WTC11 (cell line): Measurements from ENCODE around the gene NMRK1. TPM values are rescaled to one million over a fixed set of nuclear protein-coding genes. Genes with fewer than 3 reads are reported as not detected.

ENCODE experiments used
- ATAC-seq: fragments of 200-7000 bp; cut with Tn5 transposase; 2 replicates; pipeline ENCODE4 v1.10.0; 2021; ENCODE audit warnings: mild to moderate bottlenecking, moderate library complexity
- CTCF ChIA-PET: fragments of 300-600 bp; sonication (Branson Sonifier 250); formaldehyde crosslinking; loops from one replicate; lab custom pipeline; 2021; ENCODE audit warnings: antibody characterized with exemption; lab: Charles Lee
- POLR2A ChIA-PET: fragments of 350-600 bp; sonication (Branson Sonifier 250); formaldehyde crosslinking; loops from one replicate; lab custom pipeline; 2021; ENCODE audit warnings: antibody characterized with exemption; lab: Charles Lee
- DNase-seq: peaks from one replicate; pipeline ENCODE4 v3.0.0; 2021; ENCODE audit warnings: low spot score
- H3K27ac Mint-ChIP-seq: 2 replicates; pipeline ENCODE4 v1.8.0; 2021; ENCODE audit warnings: mixed read lengths
- H3K27me3 Mint-ChIP-seq: 2 replicates; pipeline ENCODE4 v1.8.0; 2021; ENCODE audit warnings: low read depth, mild to moderate bottlenecking, moderate library complexity, mixed read lengths
- H3K36me3 Mint-ChIP-seq: 2 replicates; pipeline ENCODE4 v1.8.0; 2021; ENCODE audit warnings: mixed read lengths
- H3K4me1 Mint-ChIP-seq: 2 replicates; pipeline ENCODE4 v1.8.0; 2022; ENCODE audit warnings: mixed read lengths
- H3K4me3 Mint-ChIP-seq: 2 replicates; pipeline ENCODE4 v1.8.0; 2021; ENCODE audit warnings: mild to moderate bottlenecking, moderate library complexity, mixed read lengths
- H3K9me3 Mint-ChIP-seq: 2 replicates; pipeline ENCODE4 v1.8.0; 2021; ENCODE audit warnings: mixed read lengths
- CREM ChIP-seq: sonication (generic); formaldehyde crosslinking; IDR thresholded peaks from 2 replicates; pipeline ENCODE4 v1.8.1; 2022; ENCODE audit warnings: mild to moderate bottlenecking, missing genetic modification reagents, moderate library complexity
- FOXJ3 ChIP-seq: sonication (generic); formaldehyde crosslinking; IDR thresholded peaks from 2 replicates; pipeline ENCODE4 v1.9.0; 2021; ENCODE audit warnings: missing genetic modification reagents, mild to moderate bottlenecking, borderline replicate concordance
- NFYB ChIP-seq: sonication (generic); formaldehyde crosslinking; conservative IDR thresholded peaks from 2 replicates; pipeline ENCODE4 v1.8.0; 2022; ENCODE audit warnings: low read depth, missing genetic modification reagents
- TCF7 ChIP-seq: sonication (generic); formaldehyde crosslinking; IDR thresholded peaks from 2 replicates; pipeline ENCODE4 v1.8.0; 2022; ENCODE audit warnings: mild to moderate bottlenecking, low read depth, missing genetic modification reagents, moderate library complexity
- ZNF263 ChIP-seq: sonication (generic); formaldehyde crosslinking; IDR thresholded peaks from 2 replicates; pipeline ENCODE4 v1.8.1; 2022; ENCODE audit warnings: low read depth, mild to moderate bottlenecking, moderate library complexity, missing genetic modification reagents
- total RNA-seq: library from RNA; stranded (reverse); gene quantifications from 3 replicates; pipeline ENCODE4 v1.2.3, GENCODE V29; 2021
- TF ChIP-seq, protein P1 (sequence below): fragments of 250-450 bp; sonication (Bioruptor Pico); IDR thresholded peaks from 2 replicates; pipeline ENCODE4 v1.9.0; 2021; ENCODE audit warnings: moderate library complexity, mild to moderate bottlenecking, inconsistent platforms, borderline replicate concordance
- TF ChIP-seq, protein P2 (sequence below): sonication (generic); formaldehyde crosslinking; IDR thresholded peaks from 2 replicates; pipeline ENCODE4 v1.8.0; 2023; ENCODE audit warnings: missing genetic modification reagents, mild to moderate bottlenecking, borderline replicate concordance
- TF ChIP-seq, protein P3 (sequence below): fragments of 250-450 bp; sonication (Bioruptor Pico); conservative IDR thresholded peaks from 2 replicates; pipeline ENCODE4 v1.9.0; 2021; ENCODE audit warnings: mild to moderate bottlenecking
- TF ChIP-seq, protein P4 (sequence below): sonication (generic); formaldehyde crosslinking; IDR thresholded peaks from 2 replicates; pipeline ENCODE4 v1.8.0; 2022; ENCODE audit warnings: mild to moderate bottlenecking, missing genetic modification reagents
- TF ChIP-seq, protein P5 (sequence below): sonication (generic); formaldehyde crosslinking; IDR thresholded peaks from 2 replicates; pipeline ENCODE4 v1.8.1; 2023; ENCODE audit warnings: mild to moderate bottlenecking, missing genetic modification reagents
- TF ChIP-seq, protein P6 (sequence below): fragments of 250-450 bp; sonication (Bioruptor Pico); IDR thresholded peaks from 2 replicates; pipeline ENCODE4 v1.8.0; 2021; ENCODE audit warnings: mild to moderate bottlenecking
- TF ChIP-seq, protein P7 (sequence below): sonication (generic); formaldehyde crosslinking; conservative IDR thresholded peaks from 2 replicates; pipeline ENCODE4 v1.8.1; 2022; ENCODE audit warnings: mild to moderate bottlenecking, missing genetic modification reagents
- TF ChIP-seq, protein P8 (sequence below): sonication (generic); formaldehyde crosslinking; IDR thresholded peaks from 2 replicates; pipeline ENCODE4 v1.8.0; 2023; ENCODE audit warnings: missing genetic modification reagents
- TF ChIP-seq, protein P9 (sequence below): sonication (generic); formaldehyde crosslinking; IDR thresholded peaks from 2 replicates; pipeline ENCODE4 v1.8.0; 2022; ENCODE audit warnings: missing genetic modification reagents

Gene NMRK1
- total RNA-seq, 1 experiment from 2014 or later: 14.5 TPM

DNA sequence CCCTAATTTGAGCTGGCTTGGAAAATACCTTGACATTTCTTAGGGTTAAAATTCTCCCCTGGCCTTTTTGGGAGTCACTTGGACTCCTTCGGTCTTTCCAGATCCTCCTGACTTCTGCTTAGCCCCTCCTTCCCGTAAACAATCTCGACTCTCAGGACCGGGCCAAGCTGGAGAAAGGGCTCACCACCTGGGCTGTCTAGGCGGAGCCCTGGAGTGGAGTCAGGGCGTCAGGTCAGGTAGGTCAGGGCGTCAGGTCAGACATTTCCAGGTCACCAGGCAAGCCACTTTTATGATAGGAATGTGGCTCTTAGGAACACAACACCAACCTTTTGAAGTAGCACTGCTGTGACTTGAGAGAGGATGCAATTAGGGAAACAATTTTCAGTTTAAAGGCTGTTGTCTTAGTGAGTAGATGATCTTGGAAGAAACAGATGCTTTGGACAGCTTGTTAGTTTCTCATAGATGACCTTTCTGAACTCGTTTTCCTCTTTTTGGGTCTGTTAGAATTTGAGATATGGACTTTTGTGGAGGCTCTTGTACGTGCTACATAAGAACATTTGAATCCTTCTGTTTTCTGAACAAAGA, 13.1 kb upstream of the NMRK1 start:
- POLR2A ChIA-PET: interaction anchor here (0.7 kb wide), 1 partner anchor 542 kb away, joined by 3 read pairs; no protein-coding TSS in a partner anchor
- DNase-seq (no peak), ATAC-seq (peak; percentile 91)
- peaks cover 16% of the 10 kb centered on the region for H3K4me1 Mint-ChIP-seq
- CTCF ChIA-PET: interaction anchor here (0.5 kb wide), 1 partner anchor 15 kb away, joined by 3 read pairs; no protein-coding TSS in a partner anchor
- no peak overlapping the region for H3K4me3 Mint-ChIP-seq
- H3K27me3 Mint-ChIP-seq: no peaks in the 10 kb centered on the region
- H3K9me3 Mint-ChIP-seq: no peaks in the 10 kb centered on the region
- H3K27ac Mint-ChIP-seq: peak overlapping the region; percentile 56
- TF ChIP-seq TCF7 (no peak), ZNF263 (CRISPR knock-in tag) (no peak), CREM (CRISPR knock-in tag) (no peak), NFYB (CRISPR knock-in tag) (no peak), FOXJ3 (CRISPR knock-in tag) (no peak)
- TF ChIP-seq, protein P1, sequence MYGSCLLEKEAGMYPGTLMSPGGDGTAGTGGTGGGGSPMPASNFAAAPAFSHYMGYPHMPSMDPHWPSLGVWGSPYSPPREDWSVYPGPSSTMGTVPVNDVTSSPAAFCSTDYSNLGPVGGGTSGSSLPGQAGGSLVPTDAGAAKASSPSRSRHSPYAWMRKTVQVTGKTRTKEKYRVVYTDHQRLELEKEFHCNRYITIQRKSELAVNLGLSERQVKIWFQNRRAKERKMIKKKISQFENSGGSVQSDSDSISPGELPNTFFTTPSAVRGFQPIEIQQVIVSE: no peak
- TF ChIP-seq, protein P2, sequence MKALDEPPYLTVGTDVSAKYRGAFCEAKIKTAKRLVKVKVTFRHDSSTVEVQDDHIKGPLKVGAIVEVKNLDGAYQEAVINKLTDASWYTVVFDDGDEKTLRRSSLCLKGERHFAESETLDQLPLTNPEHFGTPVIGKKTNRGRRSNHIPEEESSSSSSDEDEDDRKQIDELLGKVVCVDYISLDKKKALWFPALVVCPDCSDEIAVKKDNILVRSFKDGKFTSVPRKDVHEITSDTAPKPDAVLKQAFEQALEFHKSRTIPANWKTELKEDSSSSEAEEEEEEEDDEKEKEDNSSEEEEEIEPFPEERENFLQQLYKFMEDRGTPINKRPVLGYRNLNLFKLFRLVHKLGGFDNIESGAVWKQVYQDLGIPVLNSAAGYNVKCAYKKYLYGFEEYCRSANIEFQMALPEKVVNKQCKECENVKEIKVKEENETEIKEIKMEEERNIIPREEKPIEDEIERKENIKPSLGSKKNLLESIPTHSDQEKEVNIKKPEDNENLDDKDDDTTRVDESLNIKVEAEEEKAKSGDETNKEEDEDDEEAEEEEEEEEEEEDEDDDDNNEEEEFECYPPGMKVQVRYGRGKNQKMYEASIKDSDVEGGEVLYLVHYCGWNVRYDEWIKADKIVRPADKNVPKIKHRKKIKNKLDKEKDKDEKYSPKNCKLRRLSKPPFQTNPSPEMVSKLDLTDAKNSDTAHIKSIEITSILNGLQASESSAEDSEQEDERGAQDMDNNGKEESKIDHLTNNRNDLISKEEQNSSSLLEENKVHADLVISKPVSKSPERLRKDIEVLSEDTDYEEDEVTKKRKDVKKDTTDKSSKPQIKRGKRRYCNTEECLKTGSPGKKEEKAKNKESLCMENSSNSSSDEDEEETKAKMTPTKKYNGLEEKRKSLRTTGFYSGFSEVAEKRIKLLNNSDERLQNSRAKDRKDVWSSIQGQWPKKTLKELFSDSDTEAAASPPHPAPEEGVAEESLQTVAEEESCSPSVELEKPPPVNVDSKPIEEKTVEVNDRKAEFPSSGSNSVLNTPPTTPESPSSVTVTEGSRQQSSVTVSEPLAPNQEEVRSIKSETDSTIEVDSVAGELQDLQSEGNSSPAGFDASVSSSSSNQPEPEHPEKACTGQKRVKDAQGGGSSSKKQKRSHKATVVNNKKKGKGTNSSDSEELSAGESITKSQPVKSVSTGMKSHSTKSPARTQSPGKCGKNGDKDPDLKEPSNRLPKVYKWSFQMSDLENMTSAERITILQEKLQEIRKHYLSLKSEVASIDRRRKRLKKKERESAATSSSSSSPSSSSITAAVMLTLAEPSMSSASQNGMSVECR (CRISPR knock-in tag): no peak
- TF ChIP-seq, protein P3, sequence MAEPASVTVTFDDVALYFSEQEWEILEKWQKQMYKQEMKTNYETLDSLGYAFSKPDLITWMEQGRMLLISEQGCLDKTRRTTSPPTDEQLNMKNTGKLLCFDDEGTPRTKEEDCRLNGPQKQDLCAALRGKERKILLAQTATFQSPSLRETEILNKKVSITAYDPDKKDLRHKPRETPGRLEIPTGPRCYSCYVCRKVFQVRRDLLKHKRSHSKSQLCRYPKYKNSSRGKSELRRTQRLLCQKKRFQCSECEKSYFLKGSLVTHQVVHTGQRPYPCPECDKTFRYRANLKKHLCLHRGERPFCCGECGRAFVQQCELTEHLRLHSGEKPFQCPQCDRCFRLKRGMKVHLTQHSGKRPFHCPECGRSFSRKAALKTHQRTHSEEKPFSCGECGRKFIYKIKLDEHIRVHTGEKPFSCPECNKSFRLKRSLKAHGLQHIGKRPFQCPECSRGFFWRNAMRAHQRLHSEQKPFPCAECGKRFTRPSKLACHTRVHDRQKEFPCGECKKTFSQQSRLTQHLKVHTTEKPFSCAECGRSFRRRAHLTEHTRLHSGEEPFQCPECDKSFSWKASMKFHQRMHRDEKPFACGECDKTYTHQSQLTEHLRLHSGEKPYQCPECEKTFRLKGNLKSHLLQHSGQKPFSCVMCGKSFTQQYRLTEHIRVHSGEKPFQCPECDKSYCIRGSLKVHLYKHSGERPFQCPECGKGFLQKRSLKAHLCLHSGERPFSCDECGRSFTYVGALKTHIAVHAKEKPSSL (CRISPR knock-in tag): no peak
- TF ChIP-seq, protein P4, sequence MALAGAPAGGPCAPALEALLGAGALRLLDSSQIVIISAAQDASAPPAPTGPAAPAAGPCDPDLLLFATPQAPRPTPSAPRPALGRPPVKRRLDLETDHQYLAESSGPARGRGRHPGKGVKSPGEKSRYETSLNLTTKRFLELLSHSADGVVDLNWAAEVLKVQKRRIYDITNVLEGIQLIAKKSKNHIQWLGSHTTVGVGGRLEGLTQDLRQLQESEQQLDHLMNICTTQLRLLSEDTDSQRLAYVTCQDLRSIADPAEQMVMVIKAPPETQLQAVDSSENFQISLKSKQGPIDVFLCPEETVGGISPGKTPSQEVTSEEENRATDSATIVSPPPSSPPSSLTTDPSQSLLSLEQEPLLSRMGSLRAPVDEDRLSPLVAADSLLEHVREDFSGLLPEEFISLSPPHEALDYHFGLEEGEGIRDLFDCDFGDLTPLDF (CRISPR knock-in tag): no peak
- TF ChIP-seq, protein P5, sequence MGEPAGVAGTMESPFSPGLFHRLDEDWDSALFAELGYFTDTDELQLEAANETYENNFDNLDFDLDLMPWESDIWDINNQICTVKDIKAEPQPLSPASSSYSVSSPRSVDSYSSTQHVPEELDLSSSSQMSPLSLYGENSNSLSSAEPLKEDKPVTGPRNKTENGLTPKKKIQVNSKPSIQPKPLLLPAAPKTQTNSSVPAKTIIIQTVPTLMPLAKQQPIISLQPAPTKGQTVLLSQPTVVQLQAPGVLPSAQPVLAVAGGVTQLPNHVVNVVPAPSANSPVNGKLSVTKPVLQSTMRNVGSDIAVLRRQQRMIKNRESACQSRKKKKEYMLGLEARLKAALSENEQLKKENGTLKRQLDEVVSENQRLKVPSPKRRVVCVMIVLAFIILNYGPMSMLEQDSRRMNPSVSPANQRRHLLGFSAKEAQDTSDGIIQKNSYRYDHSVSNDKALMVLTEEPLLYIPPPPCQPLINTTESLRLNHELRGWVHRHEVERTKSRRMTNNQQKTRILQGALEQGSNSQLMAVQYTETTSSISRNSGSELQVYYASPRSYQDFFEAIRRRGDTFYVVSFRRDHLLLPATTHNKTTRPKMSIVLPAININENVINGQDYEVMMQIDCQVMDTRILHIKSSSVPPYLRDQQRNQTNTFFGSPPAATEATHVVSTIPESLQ (CRISPR knock-in tag): no peak
- TF ChIP-seq, protein P6, sequence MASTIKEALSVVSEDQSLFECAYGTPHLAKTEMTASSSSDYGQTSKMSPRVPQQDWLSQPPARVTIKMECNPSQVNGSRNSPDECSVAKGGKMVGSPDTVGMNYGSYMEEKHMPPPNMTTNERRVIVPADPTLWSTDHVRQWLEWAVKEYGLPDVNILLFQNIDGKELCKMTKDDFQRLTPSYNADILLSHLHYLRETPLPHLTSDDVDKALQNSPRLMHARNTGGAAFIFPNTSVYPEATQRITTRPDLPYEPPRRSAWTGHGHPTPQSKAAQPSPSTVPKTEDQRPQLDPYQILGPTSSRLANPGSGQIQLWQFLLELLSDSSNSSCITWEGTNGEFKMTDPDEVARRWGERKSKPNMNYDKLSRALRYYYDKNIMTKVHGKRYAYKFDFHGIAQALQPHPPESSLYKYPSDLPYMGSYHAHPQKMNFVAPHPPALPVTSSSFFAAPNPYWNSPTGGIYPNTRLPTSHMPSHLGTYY (CRISPR knock-in tag): no peak
- TF ChIP-seq, protein P7, sequence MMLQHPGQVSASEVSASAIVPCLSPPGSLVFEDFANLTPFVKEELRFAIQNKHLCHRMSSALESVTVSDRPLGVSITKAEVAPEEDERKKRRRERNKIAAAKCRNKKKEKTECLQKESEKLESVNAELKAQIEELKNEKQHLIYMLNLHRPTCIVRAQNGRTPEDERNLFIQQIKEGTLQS (CRISPR knock-in tag): no peak
- TF ChIP-seq, protein P8, sequence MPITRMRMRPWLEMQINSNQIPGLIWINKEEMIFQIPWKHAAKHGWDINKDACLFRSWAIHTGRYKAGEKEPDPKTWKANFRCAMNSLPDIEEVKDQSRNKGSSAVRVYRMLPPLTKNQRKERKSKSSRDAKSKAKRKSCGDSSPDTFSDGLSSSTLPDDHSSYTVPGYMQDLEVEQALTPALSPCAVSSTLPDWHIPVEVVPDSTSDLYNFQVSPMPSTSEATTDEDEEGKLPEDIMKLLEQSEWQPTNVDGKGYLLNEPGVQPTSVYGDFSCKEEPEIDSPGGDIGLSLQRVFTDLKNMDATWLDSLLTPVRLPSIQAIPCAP (CRISPR knock-in tag): no peak
- TF ChIP-seq, protein P9, sequence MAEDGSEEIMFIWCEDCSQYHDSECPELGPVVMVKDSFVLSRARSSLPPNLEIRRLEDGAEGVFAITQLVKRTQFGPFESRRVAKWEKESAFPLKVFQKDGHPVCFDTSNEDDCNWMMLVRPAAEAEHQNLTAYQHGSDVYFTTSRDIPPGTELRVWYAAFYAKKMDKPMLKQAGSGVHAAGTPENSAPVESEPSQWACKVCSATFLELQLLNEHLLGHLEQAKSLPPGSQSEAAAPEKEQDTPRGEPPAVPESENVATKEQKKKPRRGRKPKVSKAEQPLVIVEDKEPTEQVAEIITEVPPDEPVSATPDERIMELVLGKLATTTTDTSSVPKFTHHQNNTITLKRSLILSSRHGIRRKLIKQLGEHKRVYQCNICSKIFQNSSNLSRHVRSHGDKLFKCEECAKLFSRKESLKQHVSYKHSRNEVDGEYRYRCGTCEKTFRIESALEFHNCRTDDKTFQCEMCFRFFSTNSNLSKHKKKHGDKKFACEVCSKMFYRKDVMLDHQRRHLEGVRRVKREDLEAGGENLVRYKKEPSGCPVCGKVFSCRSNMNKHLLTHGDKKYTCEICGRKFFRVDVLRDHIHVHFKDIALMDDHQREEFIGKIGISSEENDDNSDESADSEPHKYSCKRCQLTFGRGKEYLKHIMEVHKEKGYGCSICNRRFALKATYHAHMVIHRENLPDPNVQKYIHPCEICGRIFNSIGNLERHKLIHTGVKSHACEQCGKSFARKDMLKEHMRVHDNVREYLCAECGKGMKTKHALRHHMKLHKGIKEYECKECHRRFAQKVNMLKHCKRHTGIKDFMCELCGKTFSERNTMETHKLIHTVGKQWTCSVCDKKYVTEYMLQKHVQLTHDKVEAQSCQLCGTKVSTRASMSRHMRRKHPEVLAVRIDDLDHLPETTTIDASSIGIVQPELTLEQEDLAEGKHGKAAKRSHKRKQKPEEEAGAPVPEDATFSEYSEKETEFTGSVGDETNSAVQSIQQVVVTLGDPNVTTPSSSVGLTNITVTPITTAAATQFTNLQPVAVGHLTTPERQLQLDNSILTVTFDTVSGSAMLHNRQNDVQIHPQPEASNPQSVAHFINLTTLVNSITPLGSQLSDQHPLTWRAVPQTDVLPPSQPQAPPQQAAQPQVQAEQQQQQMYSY (CRISPR knock-in tag): no peak
- H3K36me3 Mint-ChIP-seq: no peaks in the 10 kb centered on the region
